ENCODE results near the gene SOX9. TPM values are rescaled to one million over a fixed set of nuclear protein-coding genes. Genes with fewer than 3 reads are reported as not detected.

Gene SOX9
- total RNA-seq (2022; extraction: Qiagen RNA extraction), result 7.8 to 11.3 TPM (median 10.5 TPM) in 5 replicates

GRCh38 chr17:72120642-72121163 is at the start of gene SOX9:
Gene SOX9, plus strand, starts transcription at chr17:72121020. Its CDS starts 372 bp downstream, at chr17:72121392.

